Esophagus (tissue), 2 donors: ENCODE data around the gene RPGRIP1L. TPM values are rescaled to one million over a fixed set of nuclear protein-coding genes. Genes with fewer than 3 reads are reported as not detected.
A peak's percentile ranks its signal among the peaks of the same experiment; 100 is the strongest.
"Not testable (repeated sequence)": the region's sequence is repeated elsewhere in the genome, so short reads cannot be mapped to it uniquely, and the experiment has no call there.

Experiments used
- H3K27ac ChIP-seq, 2 donors: one replicate each; pipeline ENCODE4 v1.5.1; 2013; ENCODE audit warnings: low read depth in 2 of 2, mild to moderate bottlenecking in 2 of 2, inconsistent platforms in 1 of 2, low read length in 1 of 2, moderate library complexity in 1 of 2
- H3K27me3 ChIP-seq, 2 donors: one replicate each; pipeline ENCODE4 v1.6.1; 2013; ENCODE audit warnings: low read length in 2 of 2, control low read depth in 1 of 2, mild to moderate bottlenecking in 1 of 2; ENCODE audit not compliant: insufficient read depth in 2 of 2, control insufficient read depth in 1 of 2
- H3K36me3 ChIP-seq, 2 donors: one replicate each; pipeline ENCODE4 v1.6.1; 2013; ENCODE audit warnings: low read length in 1 of 2; ENCODE audit not compliant: control insufficient read depth in 2 of 2, insufficient read depth in 2 of 2
- H3K4me1 ChIP-seq, 2 donors: one replicate each; pipeline ENCODE4 v1.6.1; 2013; ENCODE audit warnings: low read length in 1 of 2; ENCODE audit not compliant: control insufficient read depth in 2 of 2, insufficient read depth in 2 of 2
- H3K4me3 ChIP-seq, 2 donors: one replicate each; pipeline ENCODE4 v1.5.1; 2013; ENCODE audit warnings: low read length in 2 of 2, mild to moderate bottlenecking in 2 of 2, low read depth in 1 of 2, moderate library complexity in 1 of 2
- H3K9me3 ChIP-seq, 2 donors: one replicate each; pipeline ENCODE4 v1.6.1; 2013; ENCODE audit warnings: mild to moderate bottlenecking in 2 of 2, low read depth in 1 of 2, low read length in 1 of 2, moderate library complexity in 1 of 2; ENCODE audit not compliant: control insufficient read depth in 2 of 2, insufficient read depth in 1 of 2
- WGBS, 2 donors: extraction: QIAGEN DNeasy Blood & Tissue Kit; methylation state at CpG; one replicate each; pipeline ENCODE4 v1.1.7; 2013; 5-methylcytosine and 5-hydroxymethylcytosine counted together
- polyA plus RNA-seq, 2 donors: library from polyadenylated mRNA; stranded (reverse); fragments of 200-250 nt; gene quantifications; one replicate each; pipeline ENCODE4 v1.2.3, GENCODE V29; 2013
- donor health status: healthy with polysubstance abuse.
- donor health status: Bipolar disorder and iron deficiency.

RPGRIP1L gene
- polyA plus RNA-seq, 2 donors = 1.3 to 1.7 TPM

- H3K27ac ChIP-seq = no peak overlapping the region
- H3K4me3 ChIP-seq = no peak overlapping the region
- no peaks in the 10 kb centered on the region for H3K36me3 ChIP-seq
- H3K27me3 ChIP-seq = no peaks in the 10 kb centered on the region
- H3K4me1 ChIP-seq = no peaks in the 10 kb centered on the region
- WGBS, 2 donors = 62 to 67% methylated on average over 7 of the region's 7 CpGs
- H3K9me3 ChIP-seq = no peaks in the 10 kb centered on the region
These were observed 10.8 kb upstream of the RPGRIP1L start for GRCh38 chr16:53714205-53715022.

- 54% methylated on average over 3 of the region's 3 CpGs for WGBS, 2 donors
- H3K9me3 ChIP-seq = no peaks in the 10 kb centered on the region
- H3K4me1 ChIP-seq = no peaks in the 10 kb centered on the region
- no peaks in the 10 kb centered on the region for H3K36me3 ChIP-seq
- no peak overlapping the region for H3K27ac ChIP-seq
- H3K4me3 ChIP-seq = no peak overlapping the region
- H3K27me3 ChIP-seq = no peaks in the 10 kb centered on the region
These were observed 9.9 kb upstream of the RPGRIP1L start for GRCh38 chr16:53713403-53714204.

GRCh38 chr16:53712065-53712464 is 8.4 kb upstream of the RPGRIP1L start:
- 62 to 75% methylated on average over 2 of the region's 2 CpGs for WGBS, 2 donors
- Histone ChIP-seq H3K27ac (no peak overlapping the region), H3K36me3 (no peaks in the 10 kb centered on the region), H3K4me1 (no peaks in the 10 kb centered on the region), H3K27me3 (no peaks in the 10 kb centered on the region), H3K4me3 (no peak overlapping the region), H3K9me3 (no peaks in the 10 kb centered on the region)

GRCh38 chr16:53711390-53711789 is 7.7 kb upstream of the RPGRIP1L start:
- H3K27ac ChIP-seq = no peak overlapping the region
- no peaks in the 10 kb centered on the region for H3K27me3 ChIP-seq
- WGBS, 2 donors = 94 to 98% methylated on average over 3 of the region's 3 CpGs
- no peaks in the 10 kb centered on the region for H3K36me3 ChIP-seq
- no peaks in the 10 kb centered on the region for H3K9me3 ChIP-seq
- H3K4me3 ChIP-seq = no peak overlapping the region
- no peaks in the 10 kb centered on the region for H3K4me1 ChIP-seq

GRCh38 chr16:53708490-53708889 is 4.8 kb upstream of the RPGRIP1L start:
- Histone ChIP-seq H3K4me3 (no peak overlapping the region), H3K9me3 (no peaks in the 10 kb centered on the region), H3K27ac (no peak overlapping the region), H3K4me1 (peaks cover 0 to 1% of the 10 kb centered on the region in 2 donors), H3K36me3 (no peaks in the 10 kb centered on the region), H3K27me3 (no peaks in the 10 kb centered on the region)
- WGBS, 2 donors = 94 to 95% methylated on average over 2 of the region's 2 CpGs

GRCh38 chr16:53707671-53708070 is 4.0 kb upstream of the RPGRIP1L start:
- H3K27ac ChIP-seq = no peak overlapping the region
- no peak overlapping the region for H3K4me3 ChIP-seq
- no peaks in the 10 kb centered on the region for H3K36me3 ChIP-seq
- no peaks in the 10 kb centered on the region for H3K9me3 ChIP-seq
- H3K4me1 ChIP-seq = peaks cover 0 to 3% of the 10 kb centered on the region in 2 donors
- 81 to 85% methylated on average over 3 of the region's 3 CpGs for whole genome bisulfite sequencing, 2 donors
- H3K27me3 ChIP-seq = no peaks in the 10 kb centered on the region

- Histone ChIP-seq H3K4me3 (peak overlapping the region; percentile 82 to 91), H3K36me3 (no peaks in the 10 kb centered on the region), H3K4me1 (peaks cover 0 to 3% of the 10 kb centered on the region in 2 donors), H3K27me3 (no peaks in the 10 kb centered on the region), H3K27ac (peak overlapping the region in 1 of 2 donors; percentile 83), H3K9me3 (no peaks in the 10 kb centered on the region)
- WGBS, 2 donors = 6 to 10% methylated on average over 6 of the region's 6 CpGs
These were observed 770 bp upstream of the RPGRIP1L start for GRCh38 chr16:53704445-53704813.

- H3K27ac ChIP-seq, H3K36me3 ChIP-seq, H3K4me1 ChIP-seq, H3K4me3 ChIP-seq, H3K27me3 ChIP-seq, H3K9me3 ChIP-seq: not testable (repeated sequence)
- WGBS, 2 donors = 94 to 99% methylated on average over 17 to 31 of the region's 31 CpGs
These were observed 5.4 kb downstream of the RPGRIP1L start for GRCh38 chr16:53698271-53698670.

- WGBS, 2 donors = 85 to 93% methylated on average over 1 of the region's 1 CpG
- H3K27ac ChIP-seq = no peak overlapping the region
- no peaks in the 10 kb centered on the region for H3K9me3 ChIP-seq
- H3K4me1 ChIP-seq = no peaks in the 10 kb centered on the region
- H3K4me3 ChIP-seq = no peak overlapping the region
- H3K27me3 ChIP-seq = no peaks in the 10 kb centered on the region
- peaks cover 0 to 2% of the 10 kb centered on the region in 2 donors for H3K36me3 ChIP-seq
These were observed 8.6 kb downstream of the RPGRIP1L start for GRCh38 chr16:53695070-53695469.
